GM12874 (cell line): ENCODE results near the gene RAPGEF5.

ENCODE experiments used
- TF ChIP-seq, protein P1 (sequence below): IDR thresholded peaks from 2 replicates; pipeline ENCODE4 v1.5.1; 2011; ENCODE audit warnings: low read depth, mild to moderate bottlenecking, control low read depth, low read length, moderate library complexity; ENCODE audit not compliant: insufficient read depth

The RAPGEF5 gene

DNA sequence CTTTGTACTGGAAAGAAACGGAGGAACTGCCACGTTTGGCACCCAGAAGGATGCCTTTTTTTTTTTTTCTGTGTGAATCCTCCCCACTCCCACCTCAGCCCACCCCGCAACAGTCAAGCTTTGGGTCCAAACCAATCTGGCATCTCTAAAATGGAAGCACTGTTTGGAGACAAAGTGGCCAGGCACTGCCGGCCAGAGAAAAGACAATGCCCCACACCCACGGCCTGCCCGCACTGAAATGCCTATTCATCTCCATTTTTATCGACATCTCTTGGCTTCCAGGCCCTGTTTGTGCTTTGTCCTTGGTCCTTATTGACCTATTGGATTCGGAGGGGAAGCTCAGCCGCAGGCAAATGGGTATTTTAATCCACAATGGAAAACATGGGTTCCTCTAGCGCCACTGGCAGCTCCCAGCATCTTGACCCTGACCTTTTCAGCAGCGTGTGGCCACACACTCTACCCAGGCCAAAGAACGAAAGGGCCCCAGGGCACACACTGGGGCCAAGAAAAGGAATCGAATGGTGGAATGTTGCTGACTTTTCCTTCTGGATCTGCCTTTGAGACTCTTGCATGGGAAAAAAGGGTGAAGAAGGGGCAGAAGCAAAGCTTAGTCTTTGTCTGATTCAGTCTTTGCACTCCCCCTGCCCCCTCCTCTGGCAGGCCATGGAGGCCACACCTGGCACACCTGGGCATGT, 248.7 kb downstream of the RAPGEF5 start:
- TF ChIP-seq, protein P1, sequence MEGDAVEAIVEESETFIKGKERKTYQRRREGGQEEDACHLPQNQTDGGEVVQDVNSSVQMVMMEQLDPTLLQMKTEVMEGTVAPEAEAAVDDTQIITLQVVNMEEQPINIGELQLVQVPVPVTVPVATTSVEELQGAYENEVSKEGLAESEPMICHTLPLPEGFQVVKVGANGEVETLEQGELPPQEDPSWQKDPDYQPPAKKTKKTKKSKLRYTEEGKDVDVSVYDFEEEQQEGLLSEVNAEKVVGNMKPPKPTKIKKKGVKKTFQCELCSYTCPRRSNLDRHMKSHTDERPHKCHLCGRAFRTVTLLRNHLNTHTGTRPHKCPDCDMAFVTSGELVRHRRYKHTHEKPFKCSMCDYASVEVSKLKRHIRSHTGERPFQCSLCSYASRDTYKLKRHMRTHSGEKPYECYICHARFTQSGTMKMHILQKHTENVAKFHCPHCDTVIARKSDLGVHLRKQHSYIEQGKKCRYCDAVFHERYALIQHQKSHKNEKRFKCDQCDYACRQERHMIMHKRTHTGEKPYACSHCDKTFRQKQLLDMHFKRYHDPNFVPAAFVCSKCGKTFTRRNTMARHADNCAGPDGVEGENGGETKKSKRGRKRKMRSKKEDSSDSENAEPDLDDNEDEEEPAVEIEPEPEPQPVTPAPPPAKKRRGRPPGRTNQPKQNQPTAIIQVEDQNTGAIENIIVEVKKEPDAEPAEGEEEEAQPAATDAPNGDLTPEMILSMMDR, result no peak

DNA sequence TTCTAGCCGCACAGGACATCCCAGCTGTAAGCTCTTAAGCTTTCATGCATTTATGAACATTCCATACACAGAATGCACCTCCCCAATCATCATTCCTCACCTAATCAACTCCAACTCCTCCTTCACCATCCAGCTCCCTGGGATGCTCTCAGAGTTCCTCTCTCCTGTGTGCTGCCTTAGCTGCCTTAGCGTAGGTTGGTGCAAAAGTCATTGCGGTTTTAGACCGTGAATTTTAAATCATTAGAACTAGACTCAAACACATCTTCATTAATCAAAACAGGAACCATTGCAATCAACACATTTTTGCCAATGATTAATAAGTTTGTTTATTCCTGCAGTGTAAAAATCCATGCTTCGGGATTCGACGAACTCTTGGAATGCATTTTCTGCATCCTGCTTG, 251.4 kb downstream of the RAPGEF5 start:
- TF ChIP-seq, protein P1, result no peak

DNA sequence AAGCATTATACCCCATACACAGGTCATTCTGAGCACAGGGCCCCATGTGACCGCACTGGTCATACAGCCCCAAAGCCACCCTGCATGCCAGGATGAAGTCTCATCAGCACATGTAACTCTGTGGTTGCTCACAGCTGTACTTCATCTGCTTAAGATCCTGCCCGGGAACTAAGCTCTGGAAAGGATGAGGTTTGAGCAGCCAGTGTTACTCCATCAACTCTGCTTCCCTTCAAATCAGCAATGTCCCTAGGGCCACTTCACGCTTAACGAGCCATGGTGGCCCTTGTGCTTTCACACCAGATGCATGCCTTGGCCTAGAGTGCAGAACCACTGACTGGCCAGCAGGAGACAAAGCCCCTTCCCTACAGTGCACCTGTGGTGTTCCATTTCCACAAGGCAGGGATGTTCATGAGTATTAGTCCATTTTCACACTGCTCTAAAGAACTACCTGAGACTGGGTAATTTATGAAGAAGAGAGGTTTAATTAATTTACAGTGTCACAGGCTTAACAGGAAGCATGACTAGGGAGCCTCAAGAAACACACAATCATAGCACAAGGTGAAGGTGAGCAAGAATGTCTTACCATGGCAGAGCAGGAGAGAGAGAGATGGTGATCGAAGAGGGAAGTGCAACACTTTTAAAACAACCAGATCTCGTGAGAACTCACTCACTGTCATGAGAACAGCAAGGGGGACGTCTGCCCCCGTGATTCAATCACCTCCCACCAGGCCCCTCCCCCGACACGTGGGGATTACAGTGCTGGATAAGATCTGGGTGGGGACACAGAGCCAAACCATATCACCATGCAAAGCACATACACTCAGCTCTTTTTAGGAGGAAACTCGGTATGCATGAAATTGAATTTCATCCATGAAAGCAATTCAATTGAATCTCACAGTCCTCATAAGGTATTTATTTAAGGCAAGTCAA, 262.3 kb downstream of the RAPGEF5 start:
- TF ChIP-seq, protein P1, result 0 out of 2 replicates have a peak, but pooled peaks have one; percentile 8

- TF ChIP-seq, protein P1, result no peak
These were observed 263.0 kb downstream of the RAPGEF5 start for GRCh38 chr7:22093936-22094335.

GRCh38 chr7:22093001-22093400, 264.0 kb downstream of the RAPGEF5 start:
- TF ChIP-seq, protein P1, result no peak

DNA sequence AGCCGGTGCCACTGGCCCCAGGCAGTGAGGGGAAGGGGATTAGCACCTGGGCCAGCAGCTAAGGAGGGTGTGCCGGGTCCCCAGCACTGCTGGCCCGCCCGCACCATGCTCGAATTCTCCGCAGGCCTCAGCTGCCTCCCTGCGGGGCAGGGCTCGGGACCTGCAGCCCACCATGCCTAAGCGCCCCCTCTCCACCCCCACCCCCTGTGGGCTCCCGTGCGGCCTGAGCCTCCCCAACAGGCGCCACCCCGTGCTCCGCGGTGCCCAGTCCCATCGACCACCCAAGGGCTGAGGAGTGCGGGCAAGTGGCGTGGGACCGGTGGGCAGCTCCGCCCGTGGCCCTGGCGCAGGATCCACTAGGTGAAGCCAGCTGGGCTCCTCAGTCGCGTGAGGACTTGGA, 266.4 kb downstream of the RAPGEF5 start:
- TF ChIP-seq, protein P1, result no peak

GRCh38 chr7:22090107-22090506, 266.8 kb downstream of the RAPGEF5 start:
- TF ChIP-seq, protein P1, result no peak
